ENCODE data around the gene MAP4K1.
"Not testable (repeated sequence)": the region's sequence is repeated elsewhere in the genome, so short reads cannot be mapped to it uniquely, and the experiment has no call there.

Gene MAP4K1

DNA sequence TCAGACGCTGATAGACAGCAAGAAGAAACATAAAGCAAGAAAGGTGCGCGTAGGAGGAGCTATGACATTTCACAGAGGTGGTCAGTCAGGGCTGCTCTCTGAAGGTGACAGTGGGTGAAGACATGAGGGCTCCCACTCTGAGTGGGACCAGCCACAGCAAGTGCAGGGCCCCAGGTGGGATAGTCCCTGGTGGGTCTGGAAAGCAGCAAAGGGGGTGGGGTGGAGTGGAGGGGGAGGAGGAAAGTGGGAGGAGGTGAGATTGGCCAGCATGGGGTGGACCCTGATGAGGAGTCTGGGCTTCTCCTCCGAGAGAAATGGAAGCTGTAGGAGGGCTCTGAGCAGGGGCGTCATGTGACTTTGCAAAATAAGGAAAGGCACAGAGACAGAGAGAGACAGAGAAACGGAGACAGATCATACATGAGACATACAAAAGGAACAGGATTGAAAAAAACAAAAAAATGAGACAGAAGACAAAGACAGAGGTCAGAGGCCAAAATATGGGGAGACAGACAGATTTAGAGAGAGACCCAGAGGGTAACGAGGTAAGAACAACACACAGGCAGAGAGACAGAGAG lies 2.7 kb downstream of the MAP4K1 start:
- peaks cover 19 to 24% of the 10 kb centered on the region in 2 experiments for H3K4me1 ChIP-seq (ENCODE audit: control insufficient read depth in 1 of 2, insufficient read depth in 1 of 2, low read depth in 1 of 2, low read length in 1 of 2)
- TF ChIP-seq, protein P1, sequence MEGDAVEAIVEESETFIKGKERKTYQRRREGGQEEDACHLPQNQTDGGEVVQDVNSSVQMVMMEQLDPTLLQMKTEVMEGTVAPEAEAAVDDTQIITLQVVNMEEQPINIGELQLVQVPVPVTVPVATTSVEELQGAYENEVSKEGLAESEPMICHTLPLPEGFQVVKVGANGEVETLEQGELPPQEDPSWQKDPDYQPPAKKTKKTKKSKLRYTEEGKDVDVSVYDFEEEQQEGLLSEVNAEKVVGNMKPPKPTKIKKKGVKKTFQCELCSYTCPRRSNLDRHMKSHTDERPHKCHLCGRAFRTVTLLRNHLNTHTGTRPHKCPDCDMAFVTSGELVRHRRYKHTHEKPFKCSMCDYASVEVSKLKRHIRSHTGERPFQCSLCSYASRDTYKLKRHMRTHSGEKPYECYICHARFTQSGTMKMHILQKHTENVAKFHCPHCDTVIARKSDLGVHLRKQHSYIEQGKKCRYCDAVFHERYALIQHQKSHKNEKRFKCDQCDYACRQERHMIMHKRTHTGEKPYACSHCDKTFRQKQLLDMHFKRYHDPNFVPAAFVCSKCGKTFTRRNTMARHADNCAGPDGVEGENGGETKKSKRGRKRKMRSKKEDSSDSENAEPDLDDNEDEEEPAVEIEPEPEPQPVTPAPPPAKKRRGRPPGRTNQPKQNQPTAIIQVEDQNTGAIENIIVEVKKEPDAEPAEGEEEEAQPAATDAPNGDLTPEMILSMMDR (IDR thresholded peaks at IDR 0.05): no peak
- H3K27ac ChIP-seq: no peak overlapping the region
- H3K4me3 ChIP-seq (ENCODE audit: low read depth in 1 of 2, low read length in 1 of 2): no peak overlapping the region
- no peaks in the 10 kb centered on the region for H3K9me3 ChIP-seq
- H3K36me3 ChIP-seq: peaks cover 3% of the 10 kb centered on the region
- H3K27me3 ChIP-seq: no peaks in the 10 kb centered on the region

DNA sequence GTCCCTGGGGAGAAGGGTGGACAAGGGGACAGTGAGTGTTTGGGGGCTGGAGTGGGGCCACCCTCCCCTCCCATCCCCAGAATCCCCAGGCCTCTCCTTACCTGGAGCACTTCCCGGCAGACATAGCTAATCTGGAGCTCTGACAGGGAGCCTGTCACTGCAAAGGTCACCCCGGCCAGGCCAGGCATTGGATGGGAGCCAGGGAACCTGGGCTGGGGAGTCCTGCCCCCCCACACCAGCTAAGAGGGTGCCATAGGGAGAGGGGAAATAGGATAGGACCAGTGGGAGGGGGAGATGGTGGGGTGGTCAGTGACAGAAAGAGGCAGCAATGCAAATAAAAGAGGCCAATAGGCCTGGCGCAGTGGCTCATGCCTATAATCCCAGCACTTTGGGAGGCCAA lies 3.5 kb downstream of the MAP4K1 start:
- H3K4me1 ChIP-seq (ENCODE audit: control insufficient read depth in 1 of 2, insufficient read depth in 1 of 2, low read depth in 1 of 2, low read length in 1 of 2): peaks cover 11 to 16% of the 10 kb centered on the region in 2 experiments
- TF ChIP-seq, protein P1 (IDR thresholded peaks at IDR 0.05): no peak
- no peak overlapping the region for H3K4me3 ChIP-seq (ENCODE audit: low read depth in 1 of 2, low read length in 1 of 2)
- peaks cover 3% of the 10 kb centered on the region for H3K36me3 ChIP-seq
- no peaks in the 10 kb centered on the region for H3K9me3 ChIP-seq
- no peaks in the 10 kb centered on the region for H3K27me3 ChIP-seq
- no peak overlapping the region for H3K27ac ChIP-seq

DNA sequence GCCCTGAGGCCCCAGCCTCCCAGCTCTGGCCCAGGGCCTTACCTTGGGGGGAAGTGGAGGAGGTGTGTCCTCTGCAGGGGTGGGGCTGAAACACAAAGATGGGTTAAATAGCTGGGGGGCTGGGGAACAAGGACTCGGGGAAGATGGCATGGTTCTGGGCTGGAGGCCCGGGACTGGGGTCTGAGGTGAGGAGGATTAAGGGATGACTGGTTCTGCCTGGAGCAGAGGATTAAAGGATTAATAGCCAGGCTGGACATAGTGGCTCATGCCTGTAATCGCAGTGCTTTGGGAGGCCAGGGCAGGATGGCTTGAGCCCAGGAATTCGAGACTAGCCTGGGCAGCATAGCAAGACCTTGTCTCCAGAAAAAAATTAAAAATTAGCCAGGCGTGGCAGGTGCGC lies 11.6 kb downstream of the MAP4K1 start:
- H3K27me3 ChIP-seq: no peaks in the 10 kb centered on the region
- no peaks in the 10 kb centered on the region for H3K4me1 ChIP-seq (ENCODE audit: control insufficient read depth in 1 of 2, insufficient read depth in 1 of 2, low read depth in 1 of 2, low read length in 1 of 2)
- TF ChIP-seq, protein P1 (IDR thresholded peaks at IDR 0.05): no peak
- H3K9me3 ChIP-seq: no peaks in the 10 kb centered on the region
- H3K27ac ChIP-seq: no peak overlapping the region
- H3K4me3 ChIP-seq (ENCODE audit: low read depth in 1 of 2, low read length in 1 of 2): no peak overlapping the region
- H3K36me3 ChIP-seq: peaks cover 8% of the 10 kb centered on the region

DNA sequence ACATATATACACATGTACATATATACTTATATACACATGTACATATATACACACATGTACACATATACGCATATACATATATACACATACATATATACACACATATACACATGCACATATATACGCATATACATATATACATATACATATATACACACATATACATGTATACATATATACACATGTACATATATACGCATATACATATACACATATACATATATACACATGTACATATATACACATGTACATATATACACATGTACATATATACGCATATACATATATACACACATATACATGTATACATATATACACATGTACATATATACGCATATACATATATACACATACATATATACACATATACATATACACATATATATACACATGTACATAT lies 14.9 kb downstream of the MAP4K1 start:
- not testable (repeated sequence) for H3K27me3 ChIP-seq; H3K9me3 ChIP-seq; H3K4me1 ChIP-seq (ENCODE audit: control insufficient read depth in 1 of 2, insufficient read depth in 1 of 2, low read depth in 1 of 2, low read length in 1 of 2); H3K36me3 ChIP-seq; H3K27ac ChIP-seq; H3K4me3 ChIP-seq (ENCODE audit: low read depth in 1 of 2, low read length in 1 of 2)

DNA sequence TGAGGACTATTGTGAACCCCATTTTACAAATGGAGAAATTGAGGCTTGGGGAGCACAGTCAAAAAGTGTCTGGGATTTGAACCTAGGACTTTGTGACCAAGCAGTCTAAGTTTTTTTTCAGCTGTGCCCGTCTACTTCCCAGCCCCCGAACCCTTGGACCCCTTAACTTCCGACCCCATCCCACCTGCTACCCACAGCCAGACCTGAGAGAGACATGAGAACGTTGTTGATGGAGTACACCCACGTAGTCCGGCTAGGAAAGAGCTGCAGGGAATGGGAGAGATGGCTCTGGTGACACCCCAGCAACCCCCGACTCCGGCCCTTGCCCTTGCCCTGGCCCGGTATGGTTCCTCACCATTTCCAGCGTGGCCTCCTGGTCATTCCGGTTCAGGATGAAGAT lies 18.0 kb downstream of the MAP4K1 start:
- Histone ChIP-seq H3K27ac (no peak overlapping the region), H3K36me3 (no peaks in the 10 kb centered on the region), H3K9me3 (no peaks in the 10 kb centered on the region)

DNA sequence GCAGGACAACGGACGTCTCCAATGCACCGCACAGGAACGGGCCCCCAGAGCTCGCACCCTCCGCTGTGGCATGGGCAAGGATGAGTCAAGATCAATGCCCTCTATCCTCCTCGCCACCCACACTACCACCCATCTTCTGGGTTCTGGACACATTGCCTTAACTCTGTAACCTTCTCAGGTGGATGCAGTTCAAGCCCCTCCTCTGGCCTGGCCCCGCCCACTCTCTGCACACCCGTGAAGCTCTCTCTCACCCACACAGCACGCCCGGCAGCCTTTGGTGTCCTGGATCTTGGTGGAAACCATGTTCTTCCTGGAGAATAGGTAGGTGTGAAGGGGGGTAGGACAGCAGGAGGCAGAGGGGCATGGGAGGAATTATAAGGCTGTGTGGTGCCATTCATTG lies 20.7 kb downstream of the MAP4K1 start:
- Histone ChIP-seq H3K4me3 (ENCODE audit: low read depth in 1 of 2, low read length in 1 of 2) (no peak overlapping the region), H3K27me3 (no peaks in the 10 kb centered on the region), H3K9me3 (no peaks in the 10 kb centered on the region), H3K4me1 (ENCODE audit: control insufficient read depth in 1 of 2, insufficient read depth in 1 of 2, low read depth in 1 of 2, low read length in 1 of 2) (no peaks in the 10 kb centered on the region), H3K27ac (no peak overlapping the region), H3K36me3 (no peaks in the 10 kb centered on the region)
- TF ChIP-seq, protein P1 (IDR thresholded peaks at IDR 0.05): no peak

More for the DNA sequence above, 18.0 kb downstream of the MAP4K1 start:
- TF ChIP-seq, protein P1 (IDR thresholded peaks at IDR 0.05): no peak
- Histone ChIP-seq H3K4me3 (ENCODE audit: low read depth in 1 of 2, low read length in 1 of 2) (no peak overlapping the region), H3K4me1 (ENCODE audit: control insufficient read depth in 1 of 2, insufficient read depth in 1 of 2, low read depth in 1 of 2, low read length in 1 of 2) (no peaks in the 10 kb centered on the region), H3K27me3 (no peaks in the 10 kb centered on the region)

Measured in neutrophil (primary cell).